Vagina (tissue), 2 donors: Measurements from ENCODE around the gene SRCIN1.

Source experiments
- POLR2A ChIP-seq, 2 donors: fragments of 450-650 bp; IDR thresholded peaks; one replicate each; pipeline ENCODE4 v1.6.1; 2017; ENCODE audit warnings: antibody characterized with exemption in 2 of 2, mild to moderate bottlenecking in 2 of 2, moderate library complexity in 2 of 2
- POLR2AphosphoS5 ChIP-seq, 2 donors: sonication (generic); formaldehyde crosslinking; IDR thresholded peaks; one replicate each; pipeline ENCODE4 v1.9.0; 2017; ENCODE audit warnings: antibody characterized with exemption in 2 of 2, mild to moderate bottlenecking in 2 of 2, low read depth in 1 of 2; ENCODE audit not compliant: insufficient read depth in 1 of 2
- TF ChIP-seq, protein P1 (sequence below), 3 experiments: fragments of 450-650 bp in 2 of 3; fragments of 200-600 bp in 1 of 3; sonication (generic) in 1 of 3; IDR thresholded peaks; one replicate each; pipeline ENCODE4 v1.5.1; 2017 to 2019; ENCODE audit warnings: antibody characterized with exemption in 3 of 3, mild to moderate bottlenecking in 2 of 3, moderate library complexity in 2 of 3

DNA sequence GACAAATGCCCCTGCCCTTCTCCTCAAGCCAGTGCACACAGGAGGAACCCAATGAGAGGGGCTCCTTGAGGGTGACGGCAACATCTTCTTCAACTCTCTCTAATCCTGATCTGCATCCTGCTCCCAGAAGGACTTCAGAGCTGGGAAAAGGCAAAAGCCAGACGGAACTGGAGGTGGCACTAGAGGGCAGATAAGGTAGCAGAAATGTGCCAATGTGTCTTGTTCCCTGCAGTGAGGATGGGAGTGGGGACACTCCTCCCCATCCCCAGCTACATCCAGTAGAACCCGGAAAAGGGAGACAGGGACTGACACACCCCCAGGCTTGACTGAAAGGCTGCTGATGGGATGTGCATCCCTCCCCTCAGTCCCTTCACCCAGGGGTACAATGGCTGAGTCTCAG is 28.5 kb downstream of the SRCIN1 start:
- no peak for TF ChIP-seq POLR2AphosphoS5 (IDR thresholded peaks at IDR 0.05; ENCODE audit: insufficient read depth in 1 of 2, low read depth in 1 of 2)
- TF ChIP-seq, protein P1, sequence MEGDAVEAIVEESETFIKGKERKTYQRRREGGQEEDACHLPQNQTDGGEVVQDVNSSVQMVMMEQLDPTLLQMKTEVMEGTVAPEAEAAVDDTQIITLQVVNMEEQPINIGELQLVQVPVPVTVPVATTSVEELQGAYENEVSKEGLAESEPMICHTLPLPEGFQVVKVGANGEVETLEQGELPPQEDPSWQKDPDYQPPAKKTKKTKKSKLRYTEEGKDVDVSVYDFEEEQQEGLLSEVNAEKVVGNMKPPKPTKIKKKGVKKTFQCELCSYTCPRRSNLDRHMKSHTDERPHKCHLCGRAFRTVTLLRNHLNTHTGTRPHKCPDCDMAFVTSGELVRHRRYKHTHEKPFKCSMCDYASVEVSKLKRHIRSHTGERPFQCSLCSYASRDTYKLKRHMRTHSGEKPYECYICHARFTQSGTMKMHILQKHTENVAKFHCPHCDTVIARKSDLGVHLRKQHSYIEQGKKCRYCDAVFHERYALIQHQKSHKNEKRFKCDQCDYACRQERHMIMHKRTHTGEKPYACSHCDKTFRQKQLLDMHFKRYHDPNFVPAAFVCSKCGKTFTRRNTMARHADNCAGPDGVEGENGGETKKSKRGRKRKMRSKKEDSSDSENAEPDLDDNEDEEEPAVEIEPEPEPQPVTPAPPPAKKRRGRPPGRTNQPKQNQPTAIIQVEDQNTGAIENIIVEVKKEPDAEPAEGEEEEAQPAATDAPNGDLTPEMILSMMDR (IDR thresholded peaks at IDR 0.05) = no peak
- no peak for TF ChIP-seq POLR2A (IDR thresholded peaks at IDR 0.05)
